HG02973 (cell line): ENCODE measurements around the gene ARHGEF16.

ENCODE experiments used
- ATAC-seq: cut with Tn5 transposase; IDR thresholded peaks from one replicate; pipeline ENCODE4 v1.9.1; 2021; ENCODE audit warnings: moderate library complexity; ENCODE audit not compliant: unreplicated experiment

ARHGEF16 gene

GRCh38 chr1:3453891-3454810 is at the start of gene ARHGEF16:
TSS of gene ARHGEF16 (plus strand) at chr1:3454665. CDS start at chr1:3463085, 8,420 bp downstream.
- ATAC-seq = no peak

DNA sequence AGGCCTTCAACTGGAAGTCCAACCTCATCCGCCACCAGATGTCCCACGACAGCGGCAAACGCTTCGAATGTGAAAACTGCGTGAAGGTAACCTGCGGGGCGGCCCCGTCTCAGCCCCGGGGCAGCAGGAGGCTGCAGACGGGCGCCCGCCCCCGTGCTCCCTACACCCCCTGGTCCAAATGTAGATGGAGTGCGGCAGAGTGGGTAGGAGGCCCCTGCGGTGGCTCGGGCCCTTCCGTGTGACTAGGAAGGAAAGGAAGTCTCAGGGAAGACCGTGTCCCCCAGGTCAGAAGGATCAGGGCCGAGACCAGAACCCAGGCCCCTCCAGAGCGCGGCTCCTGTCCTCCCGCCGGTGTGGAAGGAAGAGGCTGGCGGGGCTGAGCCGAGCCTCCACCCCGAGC is 49.7 kb upstream of the ARHGEF16 start:
- no peak for ATAC-seq

DNA sequence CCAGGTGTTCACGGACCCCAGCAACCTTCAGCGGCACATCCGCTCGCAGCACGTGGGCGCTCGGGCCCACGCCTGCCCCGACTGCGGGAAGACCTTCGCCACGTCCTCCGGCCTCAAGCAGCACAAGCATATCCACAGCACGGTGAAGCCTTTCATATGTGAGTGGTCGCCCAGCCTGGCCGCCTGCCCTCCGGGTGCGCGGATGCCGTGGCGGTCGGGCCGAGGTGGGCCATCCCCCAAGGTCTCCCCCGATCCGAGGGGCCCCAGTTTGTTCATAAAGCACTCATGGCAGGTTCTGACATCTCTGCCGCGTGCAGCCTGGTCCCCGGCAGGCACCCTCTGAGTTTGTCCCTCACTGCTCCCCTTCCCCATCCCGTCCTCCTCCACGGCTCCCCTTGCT is 49.0 kb upstream of the ARHGEF16 start:
- ATAC-seq = no peak

GRCh38 chr1:3405974-3406867 is 48.2 kb upstream of the ARHGEF16 start:
- no peak for ATAC-seq

GRCh38 chr1:3407021-3407420 is 47.4 kb upstream of the ARHGEF16 start:
- ATAC-seq = no peak

DNA sequence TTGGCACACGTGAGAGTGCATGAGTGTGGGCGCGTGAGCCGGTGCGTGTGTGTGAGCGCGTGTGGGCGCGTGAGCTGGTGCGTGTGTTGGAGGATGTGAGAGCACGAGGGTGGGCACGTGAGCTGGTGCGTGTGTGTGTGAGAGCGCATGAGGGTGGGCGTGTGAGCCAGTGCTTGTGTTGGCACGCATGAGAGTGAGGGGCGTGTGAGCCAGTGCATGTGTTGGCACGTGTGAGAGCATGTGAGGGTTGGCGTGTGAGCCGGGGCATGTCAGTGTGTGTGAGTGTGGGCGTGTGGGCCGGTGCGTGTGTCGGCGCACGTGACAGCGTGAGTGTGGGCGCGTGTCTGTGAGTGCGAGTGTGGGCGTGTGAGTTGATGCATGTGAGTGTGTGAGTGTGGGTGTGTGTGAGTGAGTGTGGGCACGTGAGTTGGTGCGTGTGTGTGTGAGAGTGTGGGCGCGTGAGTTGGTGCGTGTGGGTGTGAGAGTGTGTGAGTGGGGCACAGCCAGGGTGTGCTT is 45.7 kb upstream of the ARHGEF16 start:
- ATAC-seq = no peak

DNA sequence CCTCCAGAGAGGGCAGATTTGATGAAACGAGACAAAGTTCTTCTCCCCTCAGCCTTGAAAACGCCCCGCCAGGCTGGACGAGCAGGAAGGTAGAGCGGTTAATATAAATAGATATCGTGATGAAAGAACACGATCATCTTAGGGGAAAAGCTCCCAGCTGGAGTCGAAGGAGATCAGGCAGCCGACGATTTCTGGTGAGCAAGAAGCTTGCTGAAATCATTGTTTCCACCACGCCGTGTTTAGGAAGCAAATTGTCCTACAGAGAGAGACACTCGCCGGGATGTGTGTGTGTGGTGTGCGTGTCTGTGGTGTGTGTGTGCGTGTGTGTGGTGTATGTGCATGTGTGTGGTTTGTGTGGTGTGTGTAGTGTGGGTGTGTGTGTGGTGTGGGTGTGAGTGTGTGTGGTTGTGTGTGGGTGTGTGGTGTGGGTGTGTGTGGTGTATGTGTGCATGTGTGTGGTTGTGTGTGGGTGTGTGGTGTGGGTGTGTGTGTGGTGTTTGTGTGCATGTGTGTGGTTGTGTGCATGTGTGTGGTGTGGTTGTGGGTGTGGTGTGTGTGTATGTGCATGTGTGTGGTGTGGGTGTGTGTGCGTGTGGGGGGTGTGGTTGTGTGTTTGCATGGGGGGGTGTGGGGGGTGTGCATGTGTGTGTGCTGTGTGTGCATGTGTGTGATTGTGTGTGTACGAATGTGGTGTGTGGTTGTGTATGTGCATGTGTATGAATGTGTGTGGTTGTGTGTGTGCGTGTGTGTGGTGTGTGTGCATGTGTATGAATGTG is 44.9 kb upstream of the ARHGEF16 start:
- no peak for ATAC-seq

GRCh38 chr1:3410142-3410925 is 44.1 kb upstream of the ARHGEF16 start:
- ATAC-seq = no peak

GRCh38 chr1:3411806-3412205 is 42.7 kb upstream of the ARHGEF16 start:
- ATAC-seq = no peak

DNA sequence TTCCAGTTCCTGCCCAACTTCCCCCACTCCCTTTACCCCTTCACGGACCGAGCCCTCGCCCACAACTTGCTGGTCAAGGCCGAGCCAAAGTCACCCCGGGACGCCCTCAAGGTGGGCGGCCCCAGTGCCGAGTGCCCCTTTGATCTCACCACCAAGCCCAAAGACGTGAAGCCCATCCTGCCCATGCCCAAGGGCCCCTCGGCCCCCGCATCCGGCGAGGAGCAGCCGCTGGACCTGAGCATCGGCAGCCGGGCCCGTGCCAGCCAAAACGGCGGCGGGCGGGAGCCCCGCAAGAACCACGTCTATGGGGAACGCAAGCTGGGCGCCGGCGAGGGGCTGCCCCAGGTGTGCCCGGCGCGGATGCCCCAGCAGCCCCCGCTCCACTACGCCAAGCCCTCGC is 42.1 kb upstream of the ARHGEF16 start:
- no peak for ATAC-seq

DNA sequence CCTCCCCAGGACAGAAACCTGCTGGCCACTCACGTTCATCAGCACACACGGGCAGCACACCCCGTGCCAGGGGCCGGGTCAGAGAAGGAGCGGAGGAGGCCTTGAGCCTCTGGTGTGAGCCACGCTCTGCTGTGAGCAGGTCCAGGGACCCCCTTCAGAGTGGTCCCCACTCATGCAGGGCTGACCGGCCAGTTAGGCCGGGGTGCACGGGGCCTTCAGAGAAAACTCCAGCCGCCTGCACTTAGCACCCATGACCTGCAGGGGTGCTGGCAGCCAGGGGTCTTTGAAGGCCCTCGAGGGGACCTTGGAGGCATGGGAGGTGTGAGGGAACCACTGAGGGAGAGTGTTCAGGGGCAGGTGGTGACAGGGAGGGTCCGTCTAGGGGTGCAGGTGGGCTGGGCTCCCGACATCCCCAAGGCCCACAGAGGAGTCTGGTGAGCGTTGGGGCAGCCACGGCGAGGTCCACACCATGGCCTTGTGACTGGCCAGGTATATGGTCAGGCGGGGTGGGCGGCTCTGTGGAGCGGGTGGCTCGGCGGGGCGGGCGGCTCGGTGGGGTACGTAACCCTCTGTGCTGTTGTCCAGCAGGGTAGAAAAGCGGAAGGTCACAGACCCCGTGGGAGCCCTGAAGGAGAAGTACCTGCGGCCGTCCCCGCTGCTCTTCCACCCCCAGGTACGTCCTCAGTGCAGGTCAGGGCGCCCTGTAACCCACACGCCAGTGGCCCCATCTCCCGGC is 40.3 kb upstream of the ARHGEF16 start:
- ATAC-seq = no peak

- no peak for ATAC-seq
Measured at GRCh38 chr1:3415260-3416090, 39.0 kb upstream of the ARHGEF16 start.

DNA sequence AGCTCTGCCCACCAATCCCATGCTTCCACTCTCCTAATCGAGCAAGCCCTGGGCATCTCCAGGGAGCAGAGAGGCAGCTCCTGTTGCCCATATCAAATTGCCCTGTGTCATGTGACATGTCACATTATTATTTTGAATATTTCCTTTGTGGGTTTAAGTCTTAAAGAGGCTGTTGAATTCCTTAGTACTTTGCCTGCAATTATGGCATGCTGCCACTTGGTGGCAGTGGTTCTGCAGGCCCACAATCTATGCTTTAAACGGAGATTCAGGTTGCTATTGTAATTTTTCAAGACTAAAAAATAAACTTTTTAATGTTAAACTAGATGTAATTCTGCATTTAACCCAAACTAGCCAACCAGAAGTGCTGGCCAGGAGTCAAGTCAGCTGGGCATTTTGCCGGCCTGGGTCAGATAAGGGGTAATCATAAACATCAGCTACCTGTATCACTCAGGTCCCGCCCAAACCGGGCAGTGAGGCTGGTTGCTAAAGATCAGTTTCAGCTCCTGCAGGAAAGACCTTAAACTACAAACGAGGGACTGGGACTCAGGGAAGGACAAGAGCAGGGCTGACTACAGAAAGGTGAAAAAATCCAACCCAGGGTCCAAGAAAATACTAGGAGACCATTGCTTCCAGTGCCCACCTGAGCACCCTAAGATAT is 37.3 kb upstream of the ARHGEF16 start:
- no peak for ATAC-seq

DNA sequence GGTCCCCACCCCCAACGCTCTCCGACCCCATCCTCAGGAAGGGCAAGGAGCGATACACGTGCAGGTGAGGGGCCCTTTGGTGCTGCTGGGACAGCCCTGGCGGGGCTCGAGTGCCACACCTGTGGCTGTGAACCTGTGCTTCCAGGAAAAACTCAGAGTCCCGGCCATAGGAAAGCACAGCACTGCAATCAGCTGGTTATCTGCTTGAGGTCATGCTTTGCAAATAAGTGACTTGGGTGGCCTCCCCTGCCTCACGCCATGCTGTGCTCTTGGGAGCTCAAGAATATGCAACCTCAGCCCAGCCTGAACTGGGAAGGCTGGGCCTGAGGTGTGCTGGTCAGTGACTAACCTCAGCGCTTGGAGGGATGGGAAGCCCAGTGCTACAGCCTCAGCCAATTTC is 36.5 kb upstream of the ARHGEF16 start:
- ATAC-seq = no peak

GRCh38 chr1:3418600-3418999 is 35.9 kb upstream of the ARHGEF16 start:
- no peak for ATAC-seq

DNA sequence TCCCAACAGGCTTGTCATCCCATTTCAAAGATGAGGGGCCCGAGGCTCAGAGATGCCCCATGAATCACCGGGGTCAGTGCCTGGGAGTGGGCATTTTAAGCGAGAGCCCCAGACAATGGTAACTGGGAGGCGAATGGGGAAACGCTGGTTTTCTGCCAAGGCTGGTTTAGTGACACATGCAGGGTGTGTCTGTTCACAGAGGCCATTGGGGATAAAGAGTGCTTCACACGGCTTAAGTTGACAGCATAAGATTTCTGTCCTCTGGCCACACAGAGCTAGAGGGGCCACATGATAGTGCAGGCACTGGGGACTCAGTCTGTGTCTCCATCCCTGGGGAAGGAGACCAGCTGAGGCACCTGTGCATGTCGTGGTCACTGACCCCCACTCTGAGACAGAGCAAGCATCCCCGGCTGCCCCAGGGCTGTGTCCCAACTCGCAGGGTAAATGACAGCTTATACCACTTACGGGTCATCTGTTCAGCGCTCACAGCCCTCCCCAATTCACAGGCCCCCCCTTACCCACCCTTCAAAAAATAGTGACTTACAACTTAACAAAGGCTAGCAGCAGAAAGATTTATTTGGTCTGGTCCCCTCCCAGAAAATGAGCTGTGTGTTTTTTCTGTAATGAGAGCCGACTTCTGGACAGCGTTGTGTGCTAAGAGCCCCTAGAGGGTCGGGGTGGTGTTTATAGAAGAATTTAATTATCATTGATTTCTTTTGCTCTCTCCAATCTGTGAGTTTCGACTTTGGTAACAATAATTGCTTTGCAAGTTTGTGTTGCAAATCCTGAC is 34.9 kb upstream of the ARHGEF16 start:
- no peak for ATAC-seq
